HepG2 (cell line): ENCODE data around the gene TMEM132D. TPM values are rescaled to one million over a fixed set of nuclear protein-coding genes. Genes with fewer than 3 reads are reported as not detected.

ENCODE experiments used
- ATAC-seq: fragments of 200-7000 bp; cut with Tn5 transposase; 3 replicates; pipeline ENCODE4 v1.9.1; 2020; ENCODE audit warnings: mild to moderate bottlenecking, moderate library complexity
- BruUV-seq: library from RNA; stranded (reverse); fragments of 400-500 nt; replicated peaks from 2 replicates; lab custom pipeline; 2021; lab: Mats Ljungman, UMichigan
- CTCF ChIA-PET: fragments of 300-600 bp; formaldehyde crosslinking; extraction: SDS; loops from one replicate; lab custom pipeline; 2021; ENCODE audit warnings: low total read pairs, inconsistent platforms, low intra/inter-chr PET ratio; lab: Yijun Ruan, JAX
- POLR2A ChIA-PET: fragments of 350-600 bp; sonication (Branson Sonifier 250); formaldehyde crosslinking; loops from one replicate; lab custom pipeline; 2020; ENCODE audit warnings: antibody characterized with exemption, inconsistent platforms; lab: Yijun Ruan, JAX
- DNase-seq: peaks from one replicate; pipeline ENCODE4 v3.0.0-alpha.2; 2015; ENCODE audit warnings: low spot score
- FAIRE-seq: peaks from 3 replicates; lab custom pipeline; 2011; peaks lifted over from hg19 to GRCh38; lab: Jason Lieb, UNC
- H2AFZ ChIP-seq: one replicate; pipeline ENCODE4 v1.6.1; 2011; ENCODE audit warnings: low read length, inconsistent platforms
- H3K27ac ChIP-seq: fragments of 300-600 bp; 3 replicates; pipeline ENCODE4 v1.8.0; 2011; ENCODE audit warnings: mixed run types, mild to moderate bottlenecking, mixed read lengths, low read length, inconsistent platforms; ENCODE audit not compliant: insufficient read depth; ENCODE audit errors: extremely low read length
- H3K27me3 ChIP-seq, 2 experiments: fragments of 200-600 bp in 1 of 2; 2 replicates in 1 of 2; 3 replicates in 1 of 2; pipeline versions ENCODE4 v1.6.0 to v1.8.0; 2011; ENCODE audit warnings: low read length in 2 of 2, mild to moderate bottlenecking in 2 of 2, moderate library complexity in 2 of 2, inconsistent platforms in 1 of 2; ENCODE audit not compliant: insufficient read depth in 2 of 2, control insufficient read depth in 1 of 2
- H3K36me3 ChIP-seq, 2 experiments: fragments of 200-600 bp in 1 of 2; replicated peaks in 1 of 2; 2 replicates in 1 of 2; 3 replicates in 1 of 2; pipeline versions ENCODE4 v1.5.1 to v1.8.0; 2011; ENCODE audit warnings: low read length in 2 of 2, inconsistent platforms in 1 of 2; ENCODE audit not compliant: insufficient read depth in 2 of 2, control insufficient read depth in 1 of 2
- H3K4me1 ChIP-seq: 2 replicates; pipeline ENCODE4 v1.5.1; 2012; ENCODE audit warnings: low read length, inconsistent platforms; ENCODE audit not compliant: insufficient read depth
- H3K4me2 ChIP-seq: 2 replicates; pipeline ENCODE4 v1.6.0; 2011; ENCODE audit warnings: low read depth, low read length, inconsistent platforms
- H3K4me3 ChIP-seq, 3 experiments: fragments of 200-600 bp in 1 of 3; sonication (generic), shearing (Covaris generic) in 1 of 3; replicated peaks in 1 of 3; 2 replicates each; pipeline ENCODE4 v1.5.1; 2011 to 2016; ENCODE audit warnings: low read length in 3 of 3, inconsistent platforms in 2 of 3, low read depth in 2 of 3, mild to moderate bottlenecking in 2 of 3, control low read depth in 1 of 3, mixed read lengths in 1 of 3; ENCODE audit not compliant: insufficient read depth in 1 of 3
- H3K79me2 ChIP-seq: one replicate; pipeline ENCODE4 v1.6.1; 2011; ENCODE audit warnings: low read length, inconsistent platforms; ENCODE audit not compliant: insufficient read depth
- H3K9ac ChIP-seq: 2 replicates; pipeline ENCODE4 v1.6.0; 2011; ENCODE audit warnings: mild to moderate bottlenecking, low read depth, low read length, inconsistent platforms; ENCODE audit not compliant: insufficient read depth
- H3K9me3 ChIP-seq: 2 replicates; pipeline ENCODE4 v1.5.1; 2012; ENCODE audit warnings: mild to moderate bottlenecking, low read length
- H4K20me1 ChIP-seq: 2 replicates; pipeline ENCODE4 v1.6.0; 2011; ENCODE audit warnings: inconsistent platforms, mild to moderate bottlenecking, low read length, moderate library complexity; ENCODE audit not compliant: insufficient read depth
- IRF2 ChIP-seq: IDR thresholded peaks from 2 replicates; pipeline ENCODE4 v1.6.1; 2018; ENCODE audit warnings: missing genetic modification reagents, missing compliant biosample characterization
- PCBP1 ChIP-seq: fragments of 200-400 bp; formaldehyde crosslinking; IDR thresholded peaks from 2 replicates; pipeline ENCODE4 v1.6.1; 2017; ENCODE audit warnings: mild to moderate bottlenecking, low read depth, low read length, borderline replicate concordance
- SNRNP70 ChIP-seq: fragments of 200-400 bp; formaldehyde crosslinking; IDR thresholded peaks from 2 replicates; pipeline ENCODE4 v1.6.1; 2017; ENCODE audit warnings: mild to moderate bottlenecking, low read depth, low read length, moderate library complexity
- ZNF30 ChIP-seq: sonication (generic); formaldehyde crosslinking; IDR thresholded peaks from 2 replicates; pipeline ENCODE4 v1.5.0; 2020; ENCODE audit warnings: mild to moderate bottlenecking, missing genetic modification reagents
- ZNF703 ChIP-seq: sonication (generic); formaldehyde crosslinking; IDR thresholded peaks from 2 replicates; pipeline ENCODE4 v1.5.1; 2020; ENCODE audit warnings: missing genetic modification reagents, mild to moderate bottlenecking, moderate library complexity, borderline replicate concordance
- WGBS: methylation state at CpG from one replicate; pipeline ENCODE4 v1.1.6; 2017; ENCODE audit warnings: low lambda C conversion rate; 5-methylcytosine and 5-hydroxymethylcytosine counted together
- in situ Hi-C: cut with HindIII; loops from 2 replicates; pipeline ENCODE4 v1.10.0; 2017; ENCODE audit warnings: low pct_unique_long_range_greater_than_20kb; ENCODE audit not compliant: extremely low pct_ligation_motif_present
- intact Hi-C: fragments of 100-400 bp; cut with micrococcal nuclease; formaldehyde crosslinking; loops from one replicate; pipeline ENCODE4 v1.10.0; 2022; ENCODE audit not compliant: unreplicated experiment
- polyA plus RNA-seq, 8 experiments: library from polyadenylated mRNA; depleted of rRNA in 3 of 8; stranded (reverse) in 7 of 8; unstranded in 1 of 8; fragments of >200 nt; fragmentation: Illumina TruSeq in 4 of 8; extraction: Trizol in 4 of 8; gene quantifications; 2 replicates each; pipeline versions ENCODE4 v1.2.1 to v1.2.3, GENCODE V29; 2011 to 2016; ENCODE audit warnings: low read depth in 4 of 8, missing spikeins in 1 of 8, mixed read lengths in 1 of 8; ENCODE audit not compliant: insufficient read depth in 1 of 8
- total RNA-seq, 5 experiments: library from RNA; depleted of rRNA; stranded (reverse); fragments of >200 nt; fragmentation: Illumina TruSeq; extraction: Trizol; gene quantifications; 2 replicates each; pipeline ENCODE4 v1.2.3, GENCODE V29; 2016; ENCODE audit warnings: low read depth in 1 of 5
- TF ChIP-seq, protein P1 (sequence below): sonication (generic); formaldehyde crosslinking; IDR thresholded peaks from 2 replicates; pipeline ENCODE4 v1.9.0; 2021; ENCODE audit warnings: mild to moderate bottlenecking, missing genetic modification reagents
- TF ChIP-seq, protein P2 (sequence below): sonication (generic); formaldehyde crosslinking; IDR thresholded peaks from 2 replicates; pipeline ENCODE4 v1.8.1; 2023; ENCODE audit warnings: missing genetic modification reagents, inconsistent platforms, borderline replicate concordance
- TF ChIP-seq, protein P3 (sequence below): sonication (generic); formaldehyde crosslinking; IDR thresholded peaks from 2 replicates; pipeline ENCODE4 v1.4.0; 2020; ENCODE audit warnings: low read depth, missing genetic modification reagents
- TF ChIP-seq, protein P4 (sequence below): sonication (generic); formaldehyde crosslinking; conservative IDR thresholded peaks from 2 replicates; pipeline ENCODE4 v1.4.0; 2020; ENCODE audit warnings: missing genetic modification reagents

TMEM132D gene
- total and polyA plus RNA-seq, 2 of the 13 experiments (the other 11 are each of a cell fraction or from before 2014, with no cell fraction given): not detected

DNA sequence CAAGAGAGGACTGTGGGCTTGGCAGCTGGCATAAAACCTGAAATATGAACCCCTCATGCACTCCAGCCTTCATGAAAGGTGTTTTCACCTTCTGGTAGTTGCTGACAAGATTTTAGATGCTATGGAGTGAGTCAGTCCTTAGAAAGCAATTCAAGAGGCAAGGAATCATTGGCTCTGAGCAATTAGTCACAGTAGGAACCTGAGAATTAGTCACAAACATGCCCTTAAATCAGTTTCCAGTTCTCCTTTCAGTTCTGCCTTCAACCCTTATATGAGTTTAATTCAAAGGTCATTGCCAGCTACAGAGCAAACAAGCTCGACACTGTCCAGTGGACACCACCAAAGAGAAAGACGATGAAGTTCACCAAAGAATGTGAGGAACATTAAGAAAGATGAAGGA, 578.3 kb downstream of the TMEM132D start:
- ATAC-seq (no peak), DNase-seq (no peak), FAIRE-seq (no peak)
- H4K20me1 ChIP-seq: no peaks in the 10 kb centered on the region
- no peaks in the 10 kb centered on the region for H3K79me2 ChIP-seq
- no peaks in the 10 kb centered on the region for H3K36me3 ChIP-seq
- whole genome bisulfite sequencing: 5% methylated on average over 2 of the region's 2 CpGs
- no peak overlapping the region for H2AFZ ChIP-seq
- CTCF ChIA-PET: no interaction called here
- POLR2A ChIA-PET: no interaction called here
- H3K4me3 ChIP-seq: no peak overlapping the region
- H3K9me3 ChIP-seq: no peaks in the 10 kb centered on the region
- intact Hi-C loops (no loop called here), in situ Hi-C loops (no loop called here)
- no peak overlapping the region for H3K27ac ChIP-seq
- H3K4me1 ChIP-seq: no peaks in the 10 kb centered on the region
- no peaks in the 10 kb centered on the region; a peak in 1 of 5 replicates for H3K27me3 ChIP-seq
- H3K4me2 ChIP-seq: no peak overlapping the region
- no TSS peak for BruUV-seq
- H3K9ac ChIP-seq: no peak overlapping the region
- TF ChIP-seq SNRNP70: no peak
- no peak for TF ChIP-seq PCBP1
- TF ChIP-seq, protein P1, sequence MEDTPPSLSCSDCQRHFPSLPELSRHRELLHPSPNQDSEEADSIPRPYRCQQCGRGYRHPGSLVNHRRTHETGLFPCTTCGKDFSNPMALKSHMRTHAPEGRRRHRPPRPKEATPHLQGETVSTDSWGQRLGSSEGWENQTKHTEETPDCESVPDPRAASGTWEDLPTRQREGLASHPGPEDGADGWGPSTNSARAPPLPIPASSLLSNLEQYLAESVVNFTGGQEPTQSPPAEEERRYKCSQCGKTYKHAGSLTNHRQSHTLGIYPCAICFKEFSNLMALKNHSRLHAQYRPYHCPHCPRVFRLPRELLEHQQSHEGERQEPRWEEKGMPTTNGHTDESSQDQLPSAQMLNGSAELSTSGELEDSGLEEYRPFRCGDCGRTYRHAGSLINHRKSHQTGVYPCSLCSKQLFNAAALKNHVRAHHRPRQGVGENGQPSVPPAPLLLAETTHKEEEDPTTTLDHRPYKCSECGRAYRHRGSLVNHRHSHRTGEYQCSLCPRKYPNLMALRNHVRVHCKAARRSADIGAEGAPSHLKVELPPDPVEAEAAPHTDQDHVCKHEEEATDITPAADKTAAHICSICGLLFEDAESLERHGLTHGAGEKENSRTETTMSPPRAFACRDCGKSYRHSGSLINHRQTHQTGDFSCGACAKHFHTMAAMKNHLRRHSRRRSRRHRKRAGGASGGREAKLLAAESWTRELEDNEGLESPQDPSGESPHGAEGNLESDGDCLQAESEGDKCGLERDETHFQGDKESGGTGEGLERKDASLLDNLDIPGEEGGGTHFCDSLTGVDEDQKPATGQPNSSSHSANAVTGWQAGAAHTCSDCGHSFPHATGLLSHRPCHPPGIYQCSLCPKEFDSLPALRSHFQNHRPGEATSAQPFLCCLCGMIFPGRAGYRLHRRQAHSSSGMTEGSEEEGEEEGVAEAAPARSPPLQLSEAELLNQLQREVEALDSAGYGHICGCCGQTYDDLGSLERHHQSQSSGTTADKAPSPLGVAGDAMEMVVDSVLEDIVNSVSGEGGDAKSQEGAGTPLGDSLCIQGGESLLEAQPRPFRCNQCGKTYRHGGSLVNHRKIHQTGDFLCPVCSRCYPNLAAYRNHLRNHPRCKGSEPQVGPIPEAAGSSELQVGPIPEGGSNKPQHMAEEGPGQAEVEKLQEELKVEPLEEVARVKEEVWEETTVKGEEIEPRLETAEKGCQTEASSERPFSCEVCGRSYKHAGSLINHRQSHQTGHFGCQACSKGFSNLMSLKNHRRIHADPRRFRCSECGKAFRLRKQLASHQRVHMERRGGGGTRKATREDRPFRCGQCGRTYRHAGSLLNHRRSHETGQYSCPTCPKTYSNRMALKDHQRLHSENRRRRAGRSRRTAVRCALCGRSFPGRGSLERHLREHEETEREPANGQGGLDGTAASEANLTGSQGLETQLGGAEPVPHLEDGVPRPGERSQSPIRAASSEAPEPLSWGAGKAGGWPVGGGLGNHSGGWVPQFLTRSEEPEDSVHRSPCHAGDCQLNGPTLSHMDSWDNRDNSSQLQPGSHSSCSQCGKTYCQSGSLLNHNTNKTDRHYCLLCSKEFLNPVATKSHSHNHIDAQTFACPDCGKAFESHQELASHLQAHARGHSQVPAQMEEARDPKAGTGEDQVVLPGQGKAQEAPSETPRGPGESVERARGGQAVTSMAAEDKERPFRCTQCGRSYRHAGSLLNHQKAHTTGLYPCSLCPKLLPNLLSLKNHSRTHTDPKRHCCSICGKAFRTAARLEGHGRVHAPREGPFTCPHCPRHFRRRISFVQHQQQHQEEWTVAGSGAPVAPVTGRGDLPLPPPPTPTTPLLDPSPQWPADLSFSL (CRISPR knock-in tag): no peak
- TF ChIP-seq IRF2 (CRISPR knock-in tag): no peak
- no peak for TF ChIP-seq ZNF703
- TF ChIP-seq, protein P2, sequence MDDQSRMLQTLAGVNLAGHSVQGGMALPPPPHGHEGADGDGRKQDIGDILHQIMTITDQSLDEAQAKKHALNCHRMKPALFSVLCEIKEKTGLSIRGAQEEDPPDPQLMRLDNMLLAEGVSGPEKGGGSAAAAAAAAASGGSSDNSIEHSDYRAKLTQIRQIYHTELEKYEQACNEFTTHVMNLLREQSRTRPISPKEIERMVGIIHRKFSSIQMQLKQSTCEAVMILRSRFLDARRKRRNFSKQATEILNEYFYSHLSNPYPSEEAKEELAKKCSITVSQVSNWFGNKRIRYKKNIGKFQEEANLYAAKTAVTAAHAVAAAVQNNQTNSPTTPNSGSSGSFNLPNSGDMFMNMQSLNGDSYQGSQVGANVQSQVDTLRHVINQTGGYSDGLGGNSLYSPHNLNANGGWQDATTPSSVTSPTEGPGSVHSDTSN (CRISPR knock-in tag): no peak
- TF ChIP-seq, protein P3, sequence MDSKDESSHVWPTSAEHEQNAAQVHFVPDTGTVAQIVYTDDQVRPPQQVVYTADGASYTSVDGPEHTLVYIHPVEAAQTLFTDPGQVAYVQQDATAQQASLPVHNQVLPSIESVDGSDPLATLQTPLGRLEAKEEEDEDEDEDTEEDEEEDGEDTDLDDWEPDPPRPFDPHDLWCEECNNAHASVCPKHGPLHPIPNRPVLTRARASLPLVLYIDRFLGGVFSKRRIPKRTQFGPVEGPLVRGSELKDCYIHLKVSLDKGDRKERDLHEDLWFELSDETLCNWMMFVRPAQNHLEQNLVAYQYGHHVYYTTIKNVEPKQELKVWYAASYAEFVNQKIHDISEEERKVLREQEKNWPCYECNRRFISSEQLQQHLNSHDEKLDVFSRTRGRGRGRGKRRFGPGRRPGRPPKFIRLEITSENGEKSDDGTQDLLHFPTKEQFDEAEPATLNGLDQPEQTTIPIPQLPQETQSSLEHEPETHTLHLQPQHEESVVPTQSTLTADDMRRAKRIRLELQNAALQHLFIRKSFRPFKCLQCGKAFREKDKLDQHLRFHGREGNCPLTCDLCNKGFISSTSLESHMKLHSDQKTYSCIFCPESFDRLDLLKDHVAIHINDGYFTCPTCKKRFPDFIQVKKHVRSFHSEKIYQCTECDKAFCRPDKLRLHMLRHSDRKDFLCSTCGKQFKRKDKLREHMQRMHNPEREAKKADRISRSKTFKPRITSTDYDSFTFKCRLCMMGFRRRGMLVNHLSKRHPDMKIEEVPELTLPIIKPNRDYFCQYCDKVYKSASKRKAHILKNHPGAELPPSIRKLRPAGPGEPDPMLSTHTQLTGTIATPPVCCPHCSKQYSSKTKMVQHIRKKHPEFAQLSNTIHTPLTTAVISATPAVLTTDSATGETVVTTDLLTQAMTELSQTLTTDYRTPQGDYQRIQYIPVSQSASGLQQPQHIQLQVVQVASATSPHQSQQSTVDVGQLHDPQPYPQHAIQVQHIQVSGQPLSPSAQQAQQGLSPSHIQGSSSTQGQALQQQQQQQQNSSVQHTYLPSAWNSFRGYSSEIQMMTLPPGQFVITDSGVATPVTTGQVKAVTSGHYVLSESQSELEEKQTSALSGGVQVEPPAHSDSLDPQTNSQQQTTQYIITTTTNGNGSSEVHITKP (CRISPR knock-in tag): no peak
- no peak for TF ChIP-seq ZNF30 (CRISPR knock-in tag)
- TF ChIP-seq, protein P4, sequence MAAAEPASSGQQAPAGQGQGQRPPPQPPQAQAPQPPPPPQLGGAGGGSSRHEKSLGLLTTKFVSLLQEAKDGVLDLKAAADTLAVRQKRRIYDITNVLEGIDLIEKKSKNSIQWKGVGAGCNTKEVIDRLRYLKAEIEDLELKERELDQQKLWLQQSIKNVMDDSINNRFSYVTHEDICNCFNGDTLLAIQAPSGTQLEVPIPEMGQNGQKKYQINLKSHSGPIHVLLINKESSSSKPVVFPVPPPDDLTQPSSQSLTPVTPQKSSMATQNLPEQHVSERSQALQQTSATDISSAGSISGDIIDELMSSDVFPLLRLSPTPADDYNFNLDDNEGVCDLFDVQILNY: no peak
